ENCODE data around the gene NCOA7. TPM values are rescaled to one million over a fixed set of nuclear protein-coding genes. Genes with fewer than 3 reads are reported as not detected.
A peak's percentile ranks its signal among the peaks of the same experiment; 100 is the strongest.

The NCOA7 gene
- total RNA-seq, 1 donor = 34.0 TPM

DNA sequence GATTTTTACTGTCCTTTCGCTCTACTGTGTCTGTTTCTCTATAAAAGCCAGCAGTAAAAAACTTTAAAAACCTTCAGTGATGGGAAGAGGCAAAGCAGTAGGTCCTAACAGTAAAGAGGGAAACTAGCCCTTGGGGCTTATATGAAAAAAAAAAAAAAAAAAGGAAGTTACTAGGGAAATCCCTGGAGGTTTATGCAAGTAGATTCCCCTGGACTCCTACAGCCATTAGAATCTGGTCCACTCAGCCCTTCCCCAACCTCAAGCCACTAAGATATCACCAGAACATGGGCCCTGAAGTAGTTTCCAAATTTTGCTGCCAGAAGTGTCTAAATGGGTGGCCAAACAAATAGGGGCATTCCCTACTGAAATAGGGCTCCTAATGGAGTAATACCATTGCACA is 95.3 kb downstream of the NCOA7 start:
- no peak for DNase-seq (ENCODE audit: insufficient read length, low spot score, missing footprints)
- TF ChIP-seq, protein P1, sequence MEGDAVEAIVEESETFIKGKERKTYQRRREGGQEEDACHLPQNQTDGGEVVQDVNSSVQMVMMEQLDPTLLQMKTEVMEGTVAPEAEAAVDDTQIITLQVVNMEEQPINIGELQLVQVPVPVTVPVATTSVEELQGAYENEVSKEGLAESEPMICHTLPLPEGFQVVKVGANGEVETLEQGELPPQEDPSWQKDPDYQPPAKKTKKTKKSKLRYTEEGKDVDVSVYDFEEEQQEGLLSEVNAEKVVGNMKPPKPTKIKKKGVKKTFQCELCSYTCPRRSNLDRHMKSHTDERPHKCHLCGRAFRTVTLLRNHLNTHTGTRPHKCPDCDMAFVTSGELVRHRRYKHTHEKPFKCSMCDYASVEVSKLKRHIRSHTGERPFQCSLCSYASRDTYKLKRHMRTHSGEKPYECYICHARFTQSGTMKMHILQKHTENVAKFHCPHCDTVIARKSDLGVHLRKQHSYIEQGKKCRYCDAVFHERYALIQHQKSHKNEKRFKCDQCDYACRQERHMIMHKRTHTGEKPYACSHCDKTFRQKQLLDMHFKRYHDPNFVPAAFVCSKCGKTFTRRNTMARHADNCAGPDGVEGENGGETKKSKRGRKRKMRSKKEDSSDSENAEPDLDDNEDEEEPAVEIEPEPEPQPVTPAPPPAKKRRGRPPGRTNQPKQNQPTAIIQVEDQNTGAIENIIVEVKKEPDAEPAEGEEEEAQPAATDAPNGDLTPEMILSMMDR (IDR thresholded peaks at IDR 0.05; ENCODE audit: extremely low read depth, low read depth, low read length) = no peak
- Histone ChIP-seq H4K20me1 (ENCODE audit: insufficient read depth, low read length) (no peaks in the 10 kb centered on the region), H3K27me3 (ENCODE audit: insufficient read depth, low read length) (no peaks in the 10 kb centered on the region), H3K36me3 (ENCODE audit: insufficient read depth, low read length) (peaks cover 37% of the 10 kb centered on the region), H3K79me2 (ENCODE audit: insufficient read depth, low read length) (no peaks in the 10 kb centered on the region), H2AFZ (ENCODE audit: low read length) (no peak overlapping the region), H3K4me1 (ENCODE audit: insufficient read depth, low read length) (no peaks in the 10 kb centered on the region), H3K4me3 (ENCODE audit: insufficient read depth, low read length) (no peak overlapping the region), H3K9me3 (ENCODE audit: low read depth, low read length) (no peaks in the 10 kb centered on the region), H3K4me2 (ENCODE audit: insufficient read depth, low read length) (no peak overlapping the region), H3K27ac (ENCODE audit: low read depth, low read length) (no peak overlapping the region)

DNA sequence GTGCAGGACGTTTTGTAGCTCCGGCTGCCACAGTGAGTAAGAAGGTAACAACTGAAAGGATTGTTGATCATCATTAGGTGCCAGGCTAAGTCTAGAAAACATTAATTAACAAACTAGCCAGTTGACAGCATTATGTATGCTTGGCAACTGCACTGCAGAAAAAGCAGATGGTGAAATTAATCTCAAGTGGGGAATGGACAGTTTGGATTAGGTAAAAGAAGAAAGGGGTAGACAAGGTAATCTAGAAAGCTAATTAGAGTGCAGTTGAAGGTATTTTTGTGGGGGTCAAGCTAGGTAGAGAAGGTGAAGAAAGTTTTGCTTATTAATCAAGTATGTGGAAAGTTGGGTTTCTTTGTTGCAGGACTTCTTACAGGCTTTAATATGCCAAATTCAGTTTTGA is 96.2 kb downstream of the NCOA7 start:
- no peak overlapping the region for H3K4me3 ChIP-seq (ENCODE audit: insufficient read depth, low read length)
- peaks cover 31% of the 10 kb centered on the region for H3K36me3 ChIP-seq (ENCODE audit: insufficient read depth, low read length)
- no peaks in the 10 kb centered on the region for H3K79me2 ChIP-seq (ENCODE audit: insufficient read depth, low read length)
- H3K9me3 ChIP-seq (ENCODE audit: low read depth, low read length) = no peaks in the 10 kb centered on the region
- no peak for DNase-seq (ENCODE audit: insufficient read length, low spot score, missing footprints)
- no peaks in the 10 kb centered on the region for H3K4me1 ChIP-seq (ENCODE audit: insufficient read depth, low read length)
- H2AFZ ChIP-seq (ENCODE audit: low read length) = no peak overlapping the region
- H3K27ac ChIP-seq (ENCODE audit: low read depth, low read length) = no peak overlapping the region
- no peaks in the 10 kb centered on the region for H4K20me1 ChIP-seq (ENCODE audit: insufficient read depth, low read length)
- H3K4me2 ChIP-seq (ENCODE audit: insufficient read depth, low read length) = no peak overlapping the region
- H3K27me3 ChIP-seq (ENCODE audit: insufficient read depth, low read length) = no peaks in the 10 kb centered on the region
- TF ChIP-seq, protein P1 (IDR thresholded peaks at IDR 0.05; ENCODE audit: extremely low read depth, low read depth, low read length) = no peak

DNA sequence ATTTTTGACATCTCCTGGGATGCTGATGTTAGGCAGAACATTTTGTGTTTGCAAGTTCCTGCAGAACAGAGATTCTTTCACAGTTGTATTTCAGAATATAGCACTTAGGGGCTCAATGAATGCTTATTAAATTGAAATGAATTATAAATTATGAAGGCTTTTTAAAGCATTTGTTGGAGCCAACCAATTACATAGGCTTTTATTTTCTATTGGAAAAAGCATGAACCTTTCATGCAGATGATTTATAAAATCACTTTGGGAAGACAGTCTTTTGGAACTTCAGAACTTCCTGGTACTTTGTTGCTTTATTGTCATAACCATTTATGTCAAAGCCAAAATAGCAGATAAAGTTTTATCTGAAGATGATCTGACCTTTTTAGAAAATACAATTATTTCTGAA is 96.6 kb downstream of the NCOA7 start:
- DNase-seq (ENCODE audit: insufficient read length, low spot score, missing footprints) = no peak
- no peak overlapping the region for H3K27ac ChIP-seq (ENCODE audit: low read depth, low read length)
- no peaks in the 10 kb centered on the region for H3K79me2 ChIP-seq (ENCODE audit: insufficient read depth, low read length)
- H3K36me3 ChIP-seq (ENCODE audit: insufficient read depth, low read length) = peaks cover 27% of the 10 kb centered on the region
- no peak overlapping the region for H2AFZ ChIP-seq (ENCODE audit: low read length)
- no peaks in the 10 kb centered on the region for H4K20me1 ChIP-seq (ENCODE audit: insufficient read depth, low read length)
- H3K4me2 ChIP-seq (ENCODE audit: insufficient read depth, low read length) = no peak overlapping the region
- no peaks in the 10 kb centered on the region for H3K27me3 ChIP-seq (ENCODE audit: insufficient read depth, low read length)
- TF ChIP-seq, protein P1 (IDR thresholded peaks at IDR 0.05; ENCODE audit: extremely low read depth, low read depth, low read length) = no peak
- no peak overlapping the region for H3K4me3 ChIP-seq (ENCODE audit: insufficient read depth, low read length)
- H3K9me3 ChIP-seq (ENCODE audit: low read depth, low read length) = no peaks in the 10 kb centered on the region
- no peaks in the 10 kb centered on the region for H3K4me1 ChIP-seq (ENCODE audit: insufficient read depth, low read length)

DNA sequence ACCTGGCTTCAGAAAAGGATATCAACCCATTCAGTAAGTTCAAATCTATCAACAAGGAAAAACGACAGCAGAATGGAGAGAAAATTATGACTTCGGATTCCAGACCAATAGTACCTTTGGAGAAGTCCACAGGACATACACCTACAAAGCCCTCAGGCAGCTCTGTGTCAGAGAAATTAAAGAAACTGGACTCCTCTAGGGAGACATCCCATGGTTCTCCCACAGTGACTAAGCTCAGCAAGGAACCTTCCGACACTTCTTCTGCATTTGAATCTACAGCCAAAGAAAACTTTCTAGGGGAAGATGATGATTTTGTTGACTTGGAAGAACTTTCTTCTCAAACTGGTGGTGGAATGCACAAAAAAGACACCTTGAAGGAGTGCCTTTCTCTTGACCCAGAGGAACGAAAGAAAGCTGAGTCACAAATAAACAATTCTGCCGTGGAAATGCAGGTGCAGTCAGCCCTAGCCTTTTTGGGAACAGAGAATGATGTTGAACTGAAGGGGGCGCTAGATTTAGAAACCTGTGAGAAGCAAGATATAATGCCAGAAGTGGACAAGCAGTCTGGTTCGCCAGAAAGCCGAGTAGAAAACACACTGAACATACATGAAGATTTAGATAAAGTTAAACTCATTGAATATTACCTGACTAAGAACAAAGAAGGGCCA is 98.4 kb downstream of the NCOA7 start:
- Histone ChIP-seq H2AFZ (ENCODE audit: low read length) (no peak overlapping the region), H3K36me3 (ENCODE audit: insufficient read depth, low read length) (peaks cover 21% of the 10 kb centered on the region), H3K79me2 (ENCODE audit: insufficient read depth, low read length) (no peaks in the 10 kb centered on the region), H3K4me3 (ENCODE audit: insufficient read depth, low read length) (no peak overlapping the region), H3K27me3 (ENCODE audit: insufficient read depth, low read length) (no peaks in the 10 kb centered on the region), H3K27ac (ENCODE audit: low read depth, low read length) (no peak overlapping the region), H3K9me3 (ENCODE audit: low read depth, low read length) (no peaks in the 10 kb centered on the region), H3K4me2 (ENCODE audit: insufficient read depth, low read length) (no peak overlapping the region), H4K20me1 (ENCODE audit: insufficient read depth, low read length) (no peaks in the 10 kb centered on the region), H3K4me1 (ENCODE audit: insufficient read depth, low read length) (no peaks in the 10 kb centered on the region)
- TF ChIP-seq, protein P1 (IDR thresholded peaks at IDR 0.05; ENCODE audit: extremely low read depth, low read depth, low read length) = peak; percentile 54
- DNase-seq (ENCODE audit: insufficient read length, low spot score, missing footprints) = no peak
